PFSK-1 (cell line): ENCODE results near the gene TTBK1.

ENCODE experiments used
- FOXP2 ChIP-seq: optimal IDR thresholded peaks from 2 replicates; pipeline ENCODE3; 2011; ENCODE audit warnings: borderline replicate concordance, control low read depth, inconsistent platforms; ENCODE audit not compliant: insufficient read depth; ENCODE audit errors: extremely low read length, extremely low read depth
- POLR2AphosphoS5 ChIP-seq: IDR thresholded peaks from 2 replicates; pipeline ENCODE4 v1.6.1; 2012; ENCODE audit warnings: low read depth, mild to moderate bottlenecking, control low read depth, low read length, moderate library complexity
- SIN3A ChIP-seq: IDR thresholded peaks from 2 replicates; pipeline ENCODE4 v1.6.1; 2012; ENCODE audit warnings: mild to moderate bottlenecking, low read length, moderate library complexity, borderline replicate concordance; ENCODE audit not compliant: insufficient read depth
- TAF1 ChIP-seq: IDR thresholded peaks from 2 replicates; pipeline ENCODE4 v1.6.1; 2012; ENCODE audit warnings: low read length, control low read depth, borderline replicate concordance; ENCODE audit not compliant: insufficient read depth
- TF ChIP-seq, protein P1 (sequence below), 2 experiments: IDR thresholded peaks; 2 replicates each; pipeline versions ENCODE4 v1.6.1 to v1.8.0; 2011 to 2012; ENCODE audit warnings: low read depth in 2 of 2, low read length in 2 of 2, control low read depth in 1 of 2, inconsistent platforms in 1 of 2, mild to moderate bottlenecking in 1 of 2, moderate library complexity in 1 of 2; ENCODE audit not compliant: insufficient read depth in 1 of 2

The TTBK1 gene

DNA sequence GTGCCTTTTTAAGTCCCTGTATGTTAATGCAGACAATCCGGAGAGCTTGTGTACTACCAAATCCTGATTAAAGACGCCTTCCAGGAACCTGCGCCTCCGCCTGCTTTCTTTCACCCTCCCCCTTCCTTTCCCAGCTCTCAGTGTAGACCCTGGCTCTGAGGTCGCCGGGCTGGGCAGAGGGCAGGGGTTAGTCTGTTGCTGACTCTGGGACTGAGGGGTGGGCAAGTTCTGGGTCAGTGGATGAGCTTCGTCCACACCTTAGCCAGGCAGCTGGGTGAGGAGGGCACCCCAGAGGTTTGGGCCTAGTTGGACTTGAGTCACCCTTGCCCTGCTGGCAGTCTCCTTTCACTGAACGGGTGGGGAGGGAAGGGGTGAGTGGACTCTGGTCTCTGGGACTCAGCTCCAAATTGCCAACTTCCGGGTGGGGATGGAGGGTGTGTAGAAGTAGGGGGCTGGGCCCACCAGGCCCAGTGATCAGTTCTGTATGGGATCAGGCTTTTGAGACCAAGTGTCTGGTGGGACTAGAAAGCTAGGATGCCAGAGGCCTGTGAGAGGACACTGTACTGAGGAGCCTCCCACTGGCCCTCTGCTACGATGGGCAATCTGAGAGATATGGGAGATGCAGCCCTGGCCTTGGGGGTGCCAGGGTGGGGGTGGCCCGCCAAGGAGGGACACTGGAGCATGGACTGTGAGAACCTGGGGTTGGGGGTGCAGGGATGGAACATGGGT is 33.5 kb downstream of the TTBK1 start:
- no peak for TF ChIP-seq TAF1
- TF ChIP-seq POLR2AphosphoS5: no peak
- no peak for TF ChIP-seq SIN3A
- no peak for TF ChIP-seq FOXP2
- TF ChIP-seq, protein P1, sequence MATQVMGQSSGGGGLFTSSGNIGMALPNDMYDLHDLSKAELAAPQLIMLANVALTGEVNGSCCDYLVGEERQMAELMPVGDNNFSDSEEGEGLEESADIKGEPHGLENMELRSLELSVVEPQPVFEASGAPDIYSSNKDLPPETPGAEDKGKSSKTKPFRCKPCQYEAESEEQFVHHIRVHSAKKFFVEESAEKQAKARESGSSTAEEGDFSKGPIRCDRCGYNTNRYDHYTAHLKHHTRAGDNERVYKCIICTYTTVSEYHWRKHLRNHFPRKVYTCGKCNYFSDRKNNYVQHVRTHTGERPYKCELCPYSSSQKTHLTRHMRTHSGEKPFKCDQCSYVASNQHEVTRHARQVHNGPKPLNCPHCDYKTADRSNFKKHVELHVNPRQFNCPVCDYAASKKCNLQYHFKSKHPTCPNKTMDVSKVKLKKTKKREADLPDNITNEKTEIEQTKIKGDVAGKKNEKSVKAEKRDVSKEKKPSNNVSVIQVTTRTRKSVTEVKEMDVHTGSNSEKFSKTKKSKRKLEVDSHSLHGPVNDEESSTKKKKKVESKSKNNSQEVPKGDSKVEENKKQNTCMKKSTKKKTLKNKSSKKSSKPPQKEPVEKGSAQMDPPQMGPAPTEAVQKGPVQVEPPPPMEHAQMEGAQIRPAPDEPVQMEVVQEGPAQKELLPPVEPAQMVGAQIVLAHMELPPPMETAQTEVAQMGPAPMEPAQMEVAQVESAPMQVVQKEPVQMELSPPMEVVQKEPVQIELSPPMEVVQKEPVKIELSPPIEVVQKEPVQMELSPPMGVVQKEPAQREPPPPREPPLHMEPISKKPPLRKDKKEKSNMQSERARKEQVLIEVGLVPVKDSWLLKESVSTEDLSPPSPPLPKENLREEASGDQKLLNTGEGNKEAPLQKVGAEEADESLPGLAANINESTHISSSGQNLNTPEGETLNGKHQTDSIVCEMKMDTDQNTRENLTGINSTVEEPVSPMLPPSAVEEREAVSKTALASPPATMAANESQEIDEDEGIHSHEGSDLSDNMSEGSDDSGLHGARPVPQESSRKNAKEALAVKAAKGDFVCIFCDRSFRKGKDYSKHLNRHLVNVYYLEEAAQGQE (IDR thresholded peaks at IDR 0.05; ENCODE audit: insufficient read depth in 1 of 2, low read depth in 2 of 2, low read length in 2 of 2): no peak

DNA sequence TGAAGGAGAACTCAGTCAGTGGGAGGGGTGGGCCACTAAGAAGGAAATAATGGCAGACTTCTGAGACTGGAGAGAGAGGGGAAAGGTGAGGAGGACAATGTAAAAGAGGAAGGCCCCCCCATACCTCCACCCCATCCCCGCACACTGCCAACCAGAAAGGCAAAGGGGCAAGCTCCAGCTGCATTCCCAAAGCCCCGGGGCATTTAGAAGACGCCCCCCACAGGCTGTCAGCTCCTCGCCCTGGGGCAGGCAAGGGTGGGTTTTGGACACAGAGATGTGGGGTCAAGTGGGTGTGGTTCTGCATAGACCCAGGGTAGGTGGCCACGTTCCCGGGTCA is 34.0 kb downstream of the TTBK1 start:
- no peak for TF ChIP-seq SIN3A
- TF ChIP-seq, protein P1 (IDR thresholded peaks at IDR 0.05; ENCODE audit: insufficient read depth in 1 of 2, low read depth in 2 of 2, low read length in 2 of 2): no peak
- TF ChIP-seq TAF1: no peak
- TF ChIP-seq POLR2AphosphoS5: no peak
- TF ChIP-seq FOXP2: no peak

DNA sequence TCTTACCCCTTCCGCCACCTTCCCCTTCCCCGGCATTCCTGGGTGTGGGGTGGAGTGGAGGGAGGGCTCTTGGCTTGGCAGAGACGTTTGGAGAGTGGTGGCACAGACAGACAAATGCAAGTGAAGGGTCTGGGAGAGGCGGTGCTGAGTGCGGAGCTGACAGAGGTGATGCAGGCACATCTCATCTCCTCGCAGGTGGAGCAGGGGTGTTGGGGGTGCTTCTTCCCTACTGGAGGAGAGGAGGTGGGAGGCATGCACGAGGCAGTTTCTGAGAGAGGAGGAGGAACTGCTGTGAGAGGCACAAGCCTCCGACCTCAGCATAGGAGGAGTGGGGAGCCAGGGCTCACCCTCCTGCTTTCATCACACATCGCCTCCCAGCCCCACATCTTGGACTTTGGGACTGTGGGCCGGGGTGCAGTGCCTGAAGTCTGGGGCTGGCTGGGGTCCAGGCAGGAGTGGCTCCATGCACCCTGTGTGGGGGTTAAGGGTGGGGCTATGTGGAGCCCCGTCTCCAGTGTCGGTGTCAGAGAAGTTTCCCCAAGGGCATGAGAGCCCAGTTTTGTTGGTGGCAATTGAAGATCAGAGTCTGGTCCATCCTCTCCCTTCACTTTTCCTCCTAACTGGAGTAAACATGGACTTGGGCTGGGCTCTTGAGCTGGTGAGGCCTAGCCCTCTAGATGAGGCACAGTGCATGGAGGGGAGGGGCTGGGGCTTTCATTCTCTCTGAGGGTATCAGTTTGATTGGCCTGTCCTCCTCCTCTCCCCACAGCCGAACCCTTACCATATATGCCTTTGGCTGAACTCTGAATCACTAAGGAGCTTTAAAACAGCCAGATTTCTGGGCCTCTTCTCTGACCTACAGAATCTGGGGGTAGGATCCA is 34.6 kb downstream of the TTBK1 start:
- no peak for TF ChIP-seq TAF1

DNA sequence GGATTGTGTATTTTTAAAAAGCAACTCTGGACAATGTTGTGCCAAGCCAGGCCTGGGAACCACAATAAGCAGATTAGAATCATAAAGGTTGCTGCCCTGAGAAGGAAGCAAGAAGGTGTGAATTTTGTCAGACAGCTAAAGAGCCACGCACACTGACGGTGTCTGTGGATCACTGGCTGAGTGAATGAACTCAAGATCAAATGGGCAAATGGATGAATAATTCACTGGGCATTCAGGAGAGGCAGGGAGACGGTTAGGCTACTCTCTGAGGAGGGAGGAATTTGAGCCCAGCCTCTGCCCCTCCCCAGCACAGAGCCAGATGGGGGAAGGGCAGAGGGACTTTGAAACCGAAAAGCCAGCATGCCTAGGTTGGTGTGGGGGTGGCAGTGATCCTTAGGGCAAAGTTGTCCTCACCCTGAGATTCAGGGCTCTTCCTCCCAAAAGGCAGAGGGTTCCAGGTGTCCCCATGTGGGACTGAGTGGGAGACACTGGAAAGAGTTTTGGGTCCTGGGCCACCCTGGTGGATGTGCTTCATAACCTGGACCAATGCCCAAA is 35.3 kb downstream of the TTBK1 start:
- TF ChIP-seq POLR2AphosphoS5 (no peak), TAF1 (no peak), FOXP2 (no peak), SIN3A (no peak)
- TF ChIP-seq, protein P1 (IDR thresholded peaks at IDR 0.05; ENCODE audit: insufficient read depth in 1 of 2, low read depth in 2 of 2, low read length in 2 of 2): no peak

DNA sequence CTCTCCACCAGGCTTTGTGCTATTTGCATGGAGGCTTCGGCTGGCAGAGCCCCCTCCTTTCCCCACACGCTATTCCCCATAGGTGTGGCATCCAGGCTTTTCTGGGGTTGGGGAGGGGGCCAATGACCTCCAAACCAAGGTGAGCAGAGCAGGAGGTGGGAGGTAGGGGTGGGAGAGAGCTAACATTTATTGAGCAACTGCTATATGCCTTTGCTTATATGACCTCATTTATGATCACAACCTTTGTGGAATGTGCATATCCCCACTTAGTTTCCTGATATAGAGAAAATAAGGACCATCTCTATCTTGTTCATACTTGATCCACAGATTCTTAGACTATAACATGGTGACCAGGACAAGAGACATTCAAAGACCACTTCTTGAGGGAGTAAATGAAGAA is 37.0 kb downstream of the TTBK1 start:
- no peak for TF ChIP-seq POLR2AphosphoS5
- TF ChIP-seq, protein P1 (IDR thresholded peaks at IDR 0.05; ENCODE audit: insufficient read depth in 1 of 2, low read depth in 2 of 2, low read length in 2 of 2): no peak
